Upper lobe of left lung (tissue), 4 donors: ENCODE measurements around the gene ASNSD1.

Experiments
- EP300 ChIP-seq, 4 donors: sonication (generic); formaldehyde crosslinking; IDR thresholded peaks; one replicate each; pipeline ENCODE4 v1.5.1; 2017; ENCODE audit warnings: antibody characterized with exemption in 4 of 4, control low read depth in 2 of 4
- POLR2A ChIP-seq, 4 donors: fragments of 450-650 bp; IDR thresholded peaks; one replicate each; pipeline ENCODE4 v1.5.1; 2016 to 2017; ENCODE audit warnings: antibody characterized with exemption in 4 of 4, mild to moderate bottlenecking in 2 of 4
- POLR2AphosphoS5 ChIP-seq, 2 donors: sonication (generic); formaldehyde crosslinking; IDR thresholded peaks; one replicate each; pipeline ENCODE4 v1.5.1; 2017; ENCODE audit warnings: antibody characterized with exemption in 2 of 2
- TF ChIP-seq, protein P1 (sequence below), 6 experiments: fragments of 450-650 bp in 4 of 6; fragments of 200-600 bp in 2 of 6; sonication (generic) in 2 of 6; IDR thresholded peaks; one replicate each; pipeline ENCODE4 v1.5.1; 2016 to 2019; ENCODE audit warnings: antibody characterized with exemption in 6 of 6

DNA sequence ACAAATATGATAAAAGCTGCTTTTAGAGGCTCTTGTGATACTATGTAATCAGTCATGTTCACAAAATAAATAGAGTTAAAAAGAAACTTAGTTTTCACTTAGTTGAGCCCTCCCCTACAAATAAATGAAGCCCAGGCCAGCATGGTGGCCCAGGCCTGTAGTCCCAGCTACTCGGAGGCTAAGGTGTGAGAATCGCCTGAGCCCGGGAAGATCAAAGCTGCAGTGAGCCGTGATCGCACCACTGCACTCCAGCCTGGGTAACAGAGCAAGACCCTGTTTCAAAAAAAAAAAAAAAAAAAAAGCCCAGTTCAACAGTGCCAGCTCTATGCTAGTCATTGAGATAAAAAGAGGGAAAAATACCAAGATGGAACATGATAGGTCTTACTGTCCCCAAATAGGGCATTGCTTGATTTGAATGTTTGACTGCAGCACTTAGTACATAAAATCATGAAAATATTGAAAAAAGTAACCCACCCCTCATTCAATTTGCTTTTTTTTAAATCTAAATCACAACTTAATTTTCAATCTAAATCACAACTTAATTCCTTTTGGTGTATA, 1.5 kb downstream of the ASNSD1 start:
- TF ChIP-seq POLR2A (IDR thresholded peaks at IDR 0.05) (no peak), POLR2AphosphoS5 (IDR thresholded peaks at IDR 0.05) (no peak), EP300 (IDR thresholded peaks at IDR 0.05) (no peak)
- TF ChIP-seq, protein P1, sequence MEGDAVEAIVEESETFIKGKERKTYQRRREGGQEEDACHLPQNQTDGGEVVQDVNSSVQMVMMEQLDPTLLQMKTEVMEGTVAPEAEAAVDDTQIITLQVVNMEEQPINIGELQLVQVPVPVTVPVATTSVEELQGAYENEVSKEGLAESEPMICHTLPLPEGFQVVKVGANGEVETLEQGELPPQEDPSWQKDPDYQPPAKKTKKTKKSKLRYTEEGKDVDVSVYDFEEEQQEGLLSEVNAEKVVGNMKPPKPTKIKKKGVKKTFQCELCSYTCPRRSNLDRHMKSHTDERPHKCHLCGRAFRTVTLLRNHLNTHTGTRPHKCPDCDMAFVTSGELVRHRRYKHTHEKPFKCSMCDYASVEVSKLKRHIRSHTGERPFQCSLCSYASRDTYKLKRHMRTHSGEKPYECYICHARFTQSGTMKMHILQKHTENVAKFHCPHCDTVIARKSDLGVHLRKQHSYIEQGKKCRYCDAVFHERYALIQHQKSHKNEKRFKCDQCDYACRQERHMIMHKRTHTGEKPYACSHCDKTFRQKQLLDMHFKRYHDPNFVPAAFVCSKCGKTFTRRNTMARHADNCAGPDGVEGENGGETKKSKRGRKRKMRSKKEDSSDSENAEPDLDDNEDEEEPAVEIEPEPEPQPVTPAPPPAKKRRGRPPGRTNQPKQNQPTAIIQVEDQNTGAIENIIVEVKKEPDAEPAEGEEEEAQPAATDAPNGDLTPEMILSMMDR (IDR thresholded peaks at IDR 0.05), result no peak
